Kidney (tissue), 14 donors: ENCODE measurements around the gene MGA. TPM values are rescaled to one million over a fixed set of nuclear protein-coding genes. Genes with fewer than 3 reads are reported as not detected.

Source experiments
- DNase-seq, 5 donors: peaks; one replicate each; pipeline ENCODE4 v3.0.0-alpha.2; 2013 to 2020
- FAIRE-seq: peaks from 2 replicates; lab custom pipeline; 2012; peaks lifted over from hg19 to GRCh38; lab: Jason Lieb, UNC
- H3K27ac ChIP-seq, 2 donors: one replicate each; pipeline ENCODE4 v1.7.0; 2013; ENCODE audit warnings: low read depth in 2 of 2, low read length in 2 of 2, inconsistent platforms in 1 of 2
- H3K27me3 ChIP-seq: one replicate; pipeline ENCODE4 v1.7.1; 2013; ENCODE audit warnings: low read length, inconsistent platforms; ENCODE audit not compliant: control insufficient read depth, insufficient read depth
- H3K36me3 ChIP-seq, 3 donors: one replicate each; pipeline versions ENCODE4 v1.7.0 to v1.7.1; 2013; ENCODE audit warnings: low read length in 3 of 3, control low read depth in 1 of 3, inconsistent platforms in 1 of 3; ENCODE audit not compliant: insufficient read depth in 3 of 3, control insufficient read depth in 2 of 3
- H3K4me1 ChIP-seq, 3 donors: one replicate each; pipeline versions ENCODE4 v1.7.0 to v1.7.1; 2013; ENCODE audit warnings: low read length in 3 of 3, inconsistent platforms in 1 of 3, low read depth in 1 of 3; ENCODE audit not compliant: control insufficient read depth in 2 of 3, insufficient read depth in 2 of 3
- H3K4me3 ChIP-seq, 3 donors: one replicate each; pipeline versions ENCODE4 v1.7.0 to v1.8.1; 2013; ENCODE audit warnings: low read length in 3 of 3, control low read depth in 1 of 3, inconsistent platforms in 1 of 3
- H3K9ac ChIP-seq, 3 donors: one replicate each; pipeline versions ENCODE4 v1.7.0 to v1.7.1; 2013; ENCODE audit warnings: low read length in 3 of 3, control low read depth in 1 of 3, inconsistent platforms in 1 of 3
- H3K9me3 ChIP-seq, 3 donors: one replicate each; pipeline versions ENCODE4 v1.7.0 to v1.7.1; 2013; ENCODE audit warnings: low read length in 3 of 3, control low read depth in 1 of 3, inconsistent platforms in 1 of 3; ENCODE audit not compliant: control insufficient read depth in 2 of 3, insufficient read depth in 1 of 3
- CTCF ChIP-seq: IDR thresholded peaks from 3 replicates; pipeline ENCODE4 v1.5.1; 2012; ENCODE audit warnings: mild to moderate bottlenecking, moderate library complexity, borderline replicate concordance; ENCODE audit not compliant: insufficient read depth; ENCODE audit errors: extremely low read depth
- intact Hi-C: fragments of 100-400 bp; cut with DNase I; formaldehyde crosslinking; loops from one replicate; pipeline ENCODE4 v1.11.1; 2022
- polyA plus RNA-seq: library from polyadenylated mRNA; stranded (reverse); fragments of 350-450 nt; fragmentation: Illumina TruSeq; extraction: RNeasy Lipid Tissue Mini Kit (QIAGEN cat#74804); gene quantifications from one replicate; pipeline ENCODE4 v1.2.3, GENCODE V29; 2014; ENCODE audit warnings: low read depth, low replicate concordance; ENCODE audit not compliant: insufficient read depth
- total RNA-seq: library from RNA; stranded (reverse); fragmentation: NEBNext Ultra II Directional; extraction: Animal tissue kit (Norgen Biotek cat#: 25700); gene quantifications from one replicate; pipeline ENCODE4 v1.2.1, GENCODE V29; 2021
- donor health status: control.
- donor health status: control.
- donor health status: control.
- donor health status: control.
- donor health status: control.
- donor health status: DM: yes; HTN: yes; CAD: no.
- donor health status: Normal renal cell carcinoma (clear cell type).

Gene MGA
- total and polyA plus RNA-seq, 2 donors from 2014 or later, result 1.9 to 40.1 TPM

GRCh38 chr15:41805711-41806110 is 145.5 kb downstream of the MGA start:
- peak overlapping the region; percentile 40 to 80 for H3K27ac ChIP-seq
- intact Hi-C loops, result no loop called here
- H3K4me1 ChIP-seq, result peaks cover 0 to 23% (median 14%) of the 10 kb centered on the region in 3 donors
- DNase-seq (no peak), FAIRE-seq (no peak)
- no peak overlapping the region for H3K4me3 ChIP-seq
- TF ChIP-seq CTCF, result no peak
- H3K36me3 ChIP-seq, result peaks cover 0 to under 1% (median 0%) of the 10 kb centered on the region in 3 donors
- no peaks in the 10 kb centered on the region for H3K9me3 ChIP-seq
- no peak overlapping the region for H3K9ac ChIP-seq
- H3K27me3 ChIP-seq, result no peaks in the 10 kb centered on the region

- intact Hi-C loops, result no loop called here
- peaks cover 0 to 20% (median 11%) of the 10 kb centered on the region in 3 donors for H3K4me1 ChIP-seq
- no peaks in the 10 kb centered on the region for H3K36me3 ChIP-seq
- no peak overlapping the region for H3K4me3 ChIP-seq
- FAIRE-seq (no peak), DNase-seq (no peak)
- peak; percentile 37 for TF ChIP-seq CTCF
- no peak overlapping the region for H3K9ac ChIP-seq
- no peaks in the 10 kb centered on the region for H3K27me3 ChIP-seq
- peak overlapping the region in 1 of 2 donors; percentile 66 for H3K27ac ChIP-seq
- H3K9me3 ChIP-seq, result no peaks in the 10 kb centered on the region
Observed at GRCh38 chr15:41806291-41807181, 146.3 kb downstream of the MGA start.

- intact Hi-C loops, result no loop called here
- no peak for FAIRE-seq
Observed at GRCh38 chr15:41809121-41809520, 148.9 kb downstream of the MGA start.

More at GRCh38 chr15:41809121-41809520, 148.9 kb downstream of the MGA start:
- Histone ChIP-seq H3K36me3 (peaks cover 0 to 1% (median 0%) of the 10 kb centered on the region in 3 donors), H3K9me3 (no peaks in the 10 kb centered on the region), H3K9ac (no peak overlapping the region), H3K4me1 (peaks cover 0 to 19% (median 11%) of the 10 kb centered on the region in 3 donors), H3K27me3 (no peaks in the 10 kb centered on the region), H3K4me3 (no peak overlapping the region), H3K27ac (no peak overlapping the region)
- no peak for DNase-seq
- TF ChIP-seq CTCF, result no peak
